ENCODE results near the gene EIF4G2. TPM values are rescaled to one million over a fixed set of nuclear protein-coding genes. Genes with fewer than 3 reads are reported as not detected.

EIF4G2 gene
- total RNA-seq, 2 donors from 2014 or later = 1,073 to 1,080 TPM

DNA sequence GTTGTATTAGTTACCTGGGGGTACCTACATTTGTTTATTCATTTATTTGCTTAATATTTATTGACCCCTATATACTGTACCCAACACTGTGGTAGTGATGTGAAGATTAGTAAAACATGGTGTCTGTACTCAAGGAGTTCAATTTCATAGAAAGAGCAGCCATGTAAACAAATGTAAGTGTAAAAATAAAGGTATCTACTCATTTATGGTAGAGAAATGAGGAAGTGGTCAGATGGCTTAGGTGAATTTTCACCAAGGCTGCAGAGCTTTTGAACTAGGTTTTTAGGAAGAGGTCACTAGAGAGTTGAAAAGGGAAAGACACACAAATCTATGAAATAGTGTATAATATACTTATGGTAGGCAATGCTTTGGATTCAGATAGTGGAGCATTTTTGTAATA lies 46.5 kb downstream of the EIF4G2 start:
- no peak overlapping the region for H3K27ac ChIP-seq
- no peak overlapping the region for H3K4me3 ChIP-seq
- H3K9ac ChIP-seq (ENCODE audit: low read depth in 2 of 2, low read length in 2 of 2) = no peak overlapping the region
- H3K27me3 ChIP-seq = no peaks in the 10 kb centered on the region
- peaks cover 7% of the 10 kb centered on the region for H3K36me3 ChIP-seq
- no peaks in the 10 kb centered on the region for H3K4me1 ChIP-seq
- TF ChIP-seq, protein P1, sequence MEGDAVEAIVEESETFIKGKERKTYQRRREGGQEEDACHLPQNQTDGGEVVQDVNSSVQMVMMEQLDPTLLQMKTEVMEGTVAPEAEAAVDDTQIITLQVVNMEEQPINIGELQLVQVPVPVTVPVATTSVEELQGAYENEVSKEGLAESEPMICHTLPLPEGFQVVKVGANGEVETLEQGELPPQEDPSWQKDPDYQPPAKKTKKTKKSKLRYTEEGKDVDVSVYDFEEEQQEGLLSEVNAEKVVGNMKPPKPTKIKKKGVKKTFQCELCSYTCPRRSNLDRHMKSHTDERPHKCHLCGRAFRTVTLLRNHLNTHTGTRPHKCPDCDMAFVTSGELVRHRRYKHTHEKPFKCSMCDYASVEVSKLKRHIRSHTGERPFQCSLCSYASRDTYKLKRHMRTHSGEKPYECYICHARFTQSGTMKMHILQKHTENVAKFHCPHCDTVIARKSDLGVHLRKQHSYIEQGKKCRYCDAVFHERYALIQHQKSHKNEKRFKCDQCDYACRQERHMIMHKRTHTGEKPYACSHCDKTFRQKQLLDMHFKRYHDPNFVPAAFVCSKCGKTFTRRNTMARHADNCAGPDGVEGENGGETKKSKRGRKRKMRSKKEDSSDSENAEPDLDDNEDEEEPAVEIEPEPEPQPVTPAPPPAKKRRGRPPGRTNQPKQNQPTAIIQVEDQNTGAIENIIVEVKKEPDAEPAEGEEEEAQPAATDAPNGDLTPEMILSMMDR (IDR thresholded peaks at IDR 0.05) = no peak
- intact Hi-C loops (cut with DNase I) = no loop called here
- H3K9me3 ChIP-seq = no peaks in the 10 kb centered on the region
- no peak for DNase-seq

- Histone ChIP-seq H3K9ac (ENCODE audit: low read depth in 2 of 2, low read length in 2 of 2) (no peak overlapping the region), H3K4me3 (no peak overlapping the region), H3K9me3 (no peaks in the 10 kb centered on the region), H3K36me3 (peaks cover 14% of the 10 kb centered on the region), H3K4me1 (no peaks in the 10 kb centered on the region), H3K27me3 (no peaks in the 10 kb centered on the region), H3K27ac (no peak overlapping the region)
- TF ChIP-seq, protein P1 (IDR thresholded peaks at IDR 0.05) = no peak
- no peak for DNase-seq
- intact Hi-C loops (cut with DNase I) = no loop called here
Measured at GRCh38 chr11:10761085-10761698, 47.5 kb downstream of the EIF4G2 start.

DNA sequence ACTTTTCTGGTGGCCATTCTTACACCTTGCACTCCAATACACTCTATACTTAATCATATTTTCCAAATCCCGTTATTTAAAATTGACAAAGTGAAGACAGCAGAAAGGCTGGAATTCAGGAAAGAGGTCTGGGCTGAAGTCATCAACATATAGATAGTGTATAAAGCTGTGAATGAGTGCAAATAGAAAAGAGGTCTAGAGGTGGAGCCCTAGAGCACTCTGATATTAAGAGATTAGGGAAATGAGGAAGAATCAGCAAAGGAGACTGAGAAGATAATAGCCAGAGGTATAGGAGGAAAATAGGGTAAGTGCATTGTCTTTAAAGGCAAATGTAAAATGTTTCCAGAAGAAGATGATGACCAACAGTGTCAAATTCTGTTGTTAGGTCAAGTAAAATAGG lies 49.8 kb downstream of the EIF4G2 start:
- H3K9me3 ChIP-seq = no peaks in the 10 kb centered on the region
- H3K4me3 ChIP-seq = no peak overlapping the region
- H3K9ac ChIP-seq (ENCODE audit: low read depth in 2 of 2, low read length in 2 of 2) = no peak overlapping the region
- no peaks in the 10 kb centered on the region for H3K4me1 ChIP-seq
- no peaks in the 10 kb centered on the region for H3K27me3 ChIP-seq
- intact Hi-C loops (cut with DNase I) = no loop called here
- peaks cover 14% of the 10 kb centered on the region for H3K36me3 ChIP-seq
- TF ChIP-seq, protein P1 (IDR thresholded peaks at IDR 0.05) = no peak
- no peak for DNase-seq
- H3K27ac ChIP-seq = no peak overlapping the region

DNA sequence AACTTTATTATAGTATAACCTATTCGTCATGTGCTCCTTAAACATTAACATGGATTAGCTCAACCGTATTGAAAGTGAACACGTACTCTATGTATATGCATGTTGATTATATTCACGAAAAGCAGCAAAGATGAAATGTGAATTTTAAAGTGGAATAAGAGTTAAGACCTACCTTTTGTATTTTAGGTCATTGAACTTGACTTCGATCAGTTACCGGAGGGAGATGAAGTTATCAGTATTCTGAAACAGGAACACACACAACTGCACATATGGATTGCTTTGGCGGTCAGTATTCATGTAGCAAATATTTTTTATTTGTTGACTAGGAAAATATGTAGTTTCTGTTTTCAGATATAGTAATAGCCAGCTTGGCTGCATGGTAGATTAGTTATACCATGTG lies 56.2 kb downstream of the EIF4G2 start:
- Histone ChIP-seq H3K9me3 (no peaks in the 10 kb centered on the region), H3K4me3 (no peak overlapping the region), H3K27me3 (no peaks in the 10 kb centered on the region), H3K36me3 (peaks cover 8% of the 10 kb centered on the region), H3K27ac (no peak overlapping the region), H3K4me1 (no peaks in the 10 kb centered on the region), H3K9ac (ENCODE audit: low read depth in 2 of 2, low read length in 2 of 2) (no peak overlapping the region)
- DNase-seq = no peak
- TF ChIP-seq, protein P1 (IDR thresholded peaks at IDR 0.05) = no peak
- intact Hi-C loops (cut with DNase I) = no loop called here

GRCh38 chr11:10752061-10752460 lies 56.7 kb downstream of the EIF4G2 start:
- H3K9ac ChIP-seq (ENCODE audit: low read depth in 2 of 2, low read length in 2 of 2) = peak overlapping the region; percentile 84 to 85
- H3K4me3 ChIP-seq = peak overlapping the region; percentile 64
- H3K4me1 ChIP-seq = no peaks in the 10 kb centered on the region
- no peaks in the 10 kb centered on the region for H3K27me3 ChIP-seq
- no peak for DNase-seq
- TF ChIP-seq, protein P1 (IDR thresholded peaks at IDR 0.05) = no peak
- intact Hi-C loops (cut with DNase I) = no loop called here
- no peak overlapping the region for H3K27ac ChIP-seq
- H3K9me3 ChIP-seq = no peaks in the 10 kb centered on the region
- peaks cover 6% of the 10 kb centered on the region for H3K36me3 ChIP-seq

Measured in colonic mucosa (tissue), 4 donors.